ENCODE measurements around the gene MUC15. TPM values are rescaled to one million over a fixed set of nuclear protein-coding genes. Genes with fewer than 3 reads are reported as not detected.

Gene MUC15
- total and polyA plus RNA-seq, 10 of the 15 experiments (the other 5 are each of a cell fraction or from before 2014, with no cell fraction given) = 0.03 to 0.86 (median 0.09) TPM; not detected in 6

GRCh38 chr11:26510756-26511155, 61.3 kb downstream of the MUC15 start:
- FAIRE-seq (no peak), ATAC-seq (peak; percentile 40), DNase-seq (ENCODE audit: low read depth, low spot score) (no peak)
- Histone ChIP-seq H3K4me2 (ENCODE audit: control insufficient read depth, insufficient read depth) (no peak overlapping the region), H3K9ac (ENCODE audit: control insufficient read depth, insufficient read depth, low read length) (no peak overlapping the region), H3K27ac (ENCODE audit: control insufficient read depth, insufficient read depth) (no peak overlapping the region), H4K20me1 (ENCODE audit: control insufficient read depth, insufficient read depth) (no peaks in the 10 kb centered on the region; the same call in 1 of the 2 replicates), H3K9me3 (replicated peaks; ENCODE audit: control insufficient read depth, insufficient read depth, low read length) (no peaks in the 10 kb centered on the region), H3K79me2 (ENCODE audit: control insufficient read depth, insufficient read depth, low read length) (no peaks in the 10 kb centered on the region), H3K27me3 (replicated peaks in 1 of 2; ENCODE audit: control insufficient read depth in 2 of 2, insufficient read depth in 2 of 2, low read length in 1 of 2) (no peaks in the 10 kb centered on the region; a peak in 1 of 4 replicates), H3K36me3 (ENCODE audit: control insufficient read depth in 2 of 2, insufficient read depth in 2 of 2, low read length in 1 of 2) (no peaks in the 10 kb centered on the region), H3K4me3 (no peak overlapping the region), H2AFZ (ENCODE audit: control insufficient read depth, low read depth, low read length) (no peak overlapping the region), H3K4me1 (ENCODE audit: control insufficient read depth, insufficient read depth, low read length) (no peaks in the 10 kb centered on the region)
- in situ Hi-C loops (cut with MboI) = no loop called here
- POLR2A ChIA-PET = no interaction called here
- 14% methylated on average over 2 of the region's 2 CpGs for WGBS (ENCODE audit: insufficient coverage, insufficient replicate concordance, low lambda C conversion rate, missing lambda C conversion rate)
- CTCF ChIA-PET = interaction anchor here (1.2 to 1.4 kb wide), 4 partner anchors 12 to 19 kb away, joined by 3 to 4 read pairs (median 3); no protein-coding TSS in a partner anchor
- BruUV-seq (replicated peaks) = no TSS peak
- SMC1A ChIA-PET (ENCODE audit: uncharacterized antibody, unreplicated experiment) = interaction anchor here (0.8 to 1.0 kb wide), 3 partner anchors 9 to 21 kb away, joined by 3 read pairs; no protein-coding TSS in a partner anchor
- intact Hi-C loops (cut with micrococcal nuclease; ENCODE audit: unreplicated experiment) = no loop called here
- TF ChIP-seq FOXM1 (IDR thresholded peaks at IDR 0.05; ENCODE audit: low read depth, low read length) (no peak), SPI1 (IDR thresholded peaks at IDR 0.05; ENCODE audit: borderline replicate concordance, insufficient read depth, low read depth, low read length) (peak; percentile 17; the same call in 1 of the 2 replicates)
- RAD21 ChIA-PET (ENCODE audit: unreplicated experiment) = no interaction called here

- intact Hi-C loops (cut with micrococcal nuclease; ENCODE audit: unreplicated experiment) = no loop called here
- TF ChIP-seq ATF2 (IDR thresholded peaks at IDR 0.05; ENCODE audit: low read length) = no peak
- no peak for TF ChIP-seq BCL3 (IDR thresholded peaks at IDR 0.05; ENCODE audit: borderline replicate concordance, insufficient read depth, low read depth, low read length, poor library complexity, severe bottlenecking)
- TF ChIP-seq PRDM15 (CRISPR knock-in tag; IDR thresholded peaks at IDR 0.05) = no peak
- no peak for TF ChIP-seq BACH1 (IDR thresholded peaks at IDR 0.05; ENCODE audit: borderline replicate concordance)
- no peak for TF ChIP-seq IRF5 (IDR thresholded peaks at IDR 0.05; ENCODE audit: borderline replicate concordance)
Observed at GRCh38 chr11:26510164-26510563, 61.9 kb downstream of the MUC15 start.

More at GRCh38 chr11:26510164-26510563, 61.9 kb downstream of the MUC15 start:
- Histone ChIP-seq H4K20me1 (ENCODE audit: control insufficient read depth, insufficient read depth) (no peaks in the 10 kb centered on the region; the same call in 1 of the 2 replicates), H2AFZ (ENCODE audit: control insufficient read depth, low read depth, low read length) (no peak overlapping the region), H3K27me3 (replicated peaks in 1 of 2; ENCODE audit: control insufficient read depth in 2 of 2, insufficient read depth in 2 of 2, low read length in 1 of 2) (no peaks in the 10 kb centered on the region; a peak in 1 of 4 replicates), H3K79me2 (ENCODE audit: control insufficient read depth, insufficient read depth, low read length) (no peaks in the 10 kb centered on the region), H3K4me3 (no peak overlapping the region), H3K9me3 (replicated peaks; ENCODE audit: control insufficient read depth, insufficient read depth, low read length) (no peaks in the 10 kb centered on the region), H3K4me2 (ENCODE audit: control insufficient read depth, insufficient read depth) (no peak overlapping the region), H3K36me3 (ENCODE audit: control insufficient read depth in 2 of 2, insufficient read depth in 2 of 2, low read length in 1 of 2) (no peaks in the 10 kb centered on the region), H3K4me1 (ENCODE audit: control insufficient read depth, insufficient read depth, low read length) (no peaks in the 10 kb centered on the region), H3K27ac (ENCODE audit: control insufficient read depth, insufficient read depth) (no peak overlapping the region), H3K9ac (ENCODE audit: control insufficient read depth, insufficient read depth, low read length) (no peak overlapping the region)
- FAIRE-seq (no peak), ATAC-seq (no peak), DNase-seq (ENCODE audit: low read depth, low spot score) (no peak)
- RAD21 ChIA-PET (ENCODE audit: unreplicated experiment) = interaction anchor here (0.6 kb wide), 1 partner anchor 118 kb away, joined by 4 read pairs; no protein-coding TSS in a partner anchor
- 29% methylated on average over 2 of the region's 2 CpGs for WGBS (ENCODE audit: insufficient coverage, insufficient replicate concordance, low lambda C conversion rate, missing lambda C conversion rate)
- SMC1A ChIA-PET (ENCODE audit: uncharacterized antibody, unreplicated experiment) = interaction anchor here (0.7 to 1.0 kb wide), 3 partner anchors 12 to 185 kb away, joined by 3 read pairs; no protein-coding TSS in a partner anchor
- POLR2A ChIA-PET = interaction anchor here (0.7 kb wide), 2 partner anchors 19 to 46 kb away, joined by 4 to 6 read pairs; no protein-coding TSS in a partner anchor
- BruUV-seq (replicated peaks) = no TSS peak
- CTCF ChIA-PET = interaction anchor here (1.1 to 1.3 kb wide), 3 partner anchors 16 to 18 kb away, joined by 3 read pairs; no protein-coding TSS in a partner anchor
- in situ Hi-C loops (cut with MboI) = no loop called here
